Rectal smooth muscle tissue (tissue), 1 donor: ENCODE measurements around the gene ALDOC.
"Not testable (repeated sequence)": the region's sequence is repeated elsewhere in the genome, so short reads cannot be mapped to it uniquely, and the experiment has no call there.

ENCODE experiments used
- H3K27ac ChIP-seq: one replicate; pipeline ENCODE4 v1.7.0; 2013; ENCODE audit warnings: low read depth, low read length, inconsistent platforms
- H3K27me3 ChIP-seq: one replicate; pipeline ENCODE4 v1.7.0; 2013; ENCODE audit warnings: low read length; ENCODE audit not compliant: control insufficient read depth, insufficient read depth
- H3K36me3 ChIP-seq: one replicate; pipeline ENCODE4 v1.7.0; 2013; ENCODE audit warnings: low read length; ENCODE audit not compliant: control insufficient read depth, insufficient read depth
- H3K4me1 ChIP-seq: one replicate; pipeline ENCODE4 v1.7.0; 2013; ENCODE audit warnings: low read length; ENCODE audit not compliant: control insufficient read depth, insufficient read depth
- H3K4me3 ChIP-seq: one replicate; pipeline ENCODE4 v1.7.0; 2013; ENCODE audit warnings: low read length
- H3K9ac ChIP-seq: one replicate; pipeline ENCODE4 v1.7.0; 2013; ENCODE audit warnings: low read length

The ALDOC gene

GRCh38 chr17:28577466-28577824, 750 bp upstream of the ALDOC start:
- Histone ChIP-seq H3K4me3 (no peak overlapping the region), H3K9ac (no peak overlapping the region), H3K27me3 (no peaks in the 10 kb centered on the region), H3K36me3 (peaks cover 2% of the 10 kb centered on the region), H3K4me1 (peaks cover under 1% of the 10 kb centered on the region), H3K27ac (no peak overlapping the region)

- H3K27ac ChIP-seq, H3K36me3 ChIP-seq, H3K4me1 ChIP-seq, H3K27me3 ChIP-seq, H3K9ac ChIP-seq, H3K4me3 ChIP-seq: not testable (repeated sequence)
Observed at GRCh38 chr17:28576016-28576415, 679 bp downstream of the ALDOC start.

GRCh38 chr17:28575126-28575795, 1.4 kb downstream of the ALDOC start:
- Histone ChIP-seq H3K4me3 (no peak overlapping the region), H3K36me3 (peaks cover 2% of the 10 kb centered on the region), H3K27ac (no peak overlapping the region), H3K27me3 (no peaks in the 10 kb centered on the region), H3K4me1 (peaks cover 8% of the 10 kb centered on the region), H3K9ac (no peak overlapping the region)

GRCh38 chr17:28574526-28574925, 2.2 kb downstream of the ALDOC start:
- Histone ChIP-seq H3K27ac (no peak overlapping the region), H3K27me3 (no peaks in the 10 kb centered on the region), H3K36me3 (peaks cover 2% of the 10 kb centered on the region), H3K9ac (no peak overlapping the region), H3K4me3 (no peak overlapping the region), H3K4me1 (peaks cover 8% of the 10 kb centered on the region)

GRCh38 chr17:28573966-28574480, 2.7 kb downstream of the ALDOC start:
- no peaks in the 10 kb centered on the region for H3K36me3 ChIP-seq
- peaks cover 8% of the 10 kb centered on the region for H3K4me1 ChIP-seq
- H3K27me3 ChIP-seq, result no peaks in the 10 kb centered on the region
- H3K27ac ChIP-seq, result no peak overlapping the region
- H3K4me3 ChIP-seq, result no peak overlapping the region
- no peak overlapping the region for H3K9ac ChIP-seq

GRCh38 chr17:28573521-28573920, 3.2 kb downstream of the ALDOC start:
- H3K9ac ChIP-seq, result no peak overlapping the region

GRCh38 chr17:28573040-28573380, 3.7 kb downstream of the ALDOC start:
- H3K27me3 ChIP-seq, result no peaks in the 10 kb centered on the region
- H3K4me3 ChIP-seq, result no peak overlapping the region
- H3K4me1 ChIP-seq, result peaks cover 8% of the 10 kb centered on the region
- no peak overlapping the region for H3K9ac ChIP-seq
- no peak overlapping the region for H3K27ac ChIP-seq
- H3K36me3 ChIP-seq, result no peaks in the 10 kb centered on the region

More at GRCh38 chr17:28573521-28573920, 3.2 kb downstream of the ALDOC start:
- H3K4me3 ChIP-seq, result no peak overlapping the region
- H3K27ac ChIP-seq, result no peak overlapping the region
- no peaks in the 10 kb centered on the region for H3K36me3 ChIP-seq
- no peaks in the 10 kb centered on the region for H3K27me3 ChIP-seq
- peaks cover 8% of the 10 kb centered on the region for H3K4me1 ChIP-seq

- Histone ChIP-seq H3K27ac (peak overlapping the region; percentile 77), H3K9ac (no peak overlapping the region), H3K27me3 (no peaks in the 10 kb centered on the region), H3K36me3 (no peaks in the 10 kb centered on the region), H3K4me3 (peak overlapping the region; percentile 94), H3K4me1 (peaks cover 8% of the 10 kb centered on the region)
Observed at GRCh38 chr17:28572259-28573039, 4.2 kb downstream of the ALDOC start.

GRCh38 chr17:28571361-28572122, 5.2 kb downstream of the ALDOC start, which contains the start of gene PIGS:
Gene PIGS, minus strand, starts transcription at chr17:28571524. Its CDS starts 28 bp downstream, at chr17:28571496.
- peaks cover 8% of the 10 kb centered on the region for H3K4me1 ChIP-seq

GRCh38 chr17:28570716-28571360, 5.9 kb downstream of the ALDOC start:
- H3K36me3 ChIP-seq, result no peaks in the 10 kb centered on the region
- H3K27ac ChIP-seq, result peak overlapping the region; percentile 48
- H3K4me1 ChIP-seq, result peaks cover 8% of the 10 kb centered on the region
- no peaks in the 10 kb centered on the region for H3K27me3 ChIP-seq
- peak overlapping the region; percentile 94 for H3K4me3 ChIP-seq
- peak overlapping the region; percentile 83 for H3K9ac ChIP-seq

More at GRCh38 chr17:28571361-28572122, 5.2 kb downstream of the ALDOC start, which contains the start of gene PIGS:
- H3K4me3 ChIP-seq, result peak within 1 kb of the TSS; percentile 94
- H3K9ac ChIP-seq, result peak within 1 kb of the TSS; percentile 83
- no peaks in the 10 kb centered on the region for H3K36me3 ChIP-seq
- no peaks in the 10 kb centered on the region for H3K27me3 ChIP-seq
- peak within 1 kb of the TSS; percentile 77 for H3K27ac ChIP-seq

GRCh38 chr17:28569446-28569845, 7.2 kb downstream of the ALDOC start:
- H3K27ac ChIP-seq, result no peak overlapping the region
- H3K4me3 ChIP-seq, result no peak overlapping the region
- H3K4me1 ChIP-seq, result peaks cover 8% of the 10 kb centered on the region
- H3K36me3 ChIP-seq, result no peaks in the 10 kb centered on the region
- H3K9ac ChIP-seq, result no peak overlapping the region
- no peaks in the 10 kb centered on the region for H3K27me3 ChIP-seq

GRCh38 chr17:28567604-28568003, 9.1 kb downstream of the ALDOC start:
- no peak overlapping the region for H3K9ac ChIP-seq
- H3K27ac ChIP-seq, result no peak overlapping the region
- peaks cover 6% of the 10 kb centered on the region for H3K36me3 ChIP-seq
- H3K4me3 ChIP-seq, result no peak overlapping the region
- H3K27me3 ChIP-seq, result no peaks in the 10 kb centered on the region
- H3K4me1 ChIP-seq, result peaks cover 8% of the 10 kb centered on the region
